T-helper 1 cell treated with Interleukin-12 subunit alpha and Interleukin-12 subunit beta and Interleukin-4 antibody, amounts not matched to agents 30 ng/mL and 1 ng/mL, for 36 hours (primary cell): ENCODE measurements around the gene ZFX. TPM values are rescaled to one million over a fixed set of nuclear protein-coding genes. Genes with fewer than 3 reads are reported as not detected.

Experiments
- intact Hi-C: fragments of 100-400 bp; cut with micrococcal nuclease; formaldehyde crosslinking; loops from one replicate; pipeline ENCODE4 v1.15.1; 2024
- total RNA-seq: library from RNA; stranded (reverse); gene quantifications from 2 replicates; pipeline ENCODE4 v1.2.3, GENCODE V29; 2022

ZFX gene
- total RNA-seq, 1 donor from 2014 or later = 55.2 TPM

- intact Hi-C loops = no loop called here
Measured at GRCh38 chrX:24231641-24232179, 82.2 kb downstream of the ZFX start.

- intact Hi-C loops = no loop called here
Measured at GRCh38 chrX:24232796-24233195, 83.3 kb downstream of the ZFX start.

GRCh38 chrX:24235084-24235710, 85.7 kb downstream of the ZFX start:
- intact Hi-C loops = no loop called here

- intact Hi-C loops = loop anchor here (1.0 to 5.0 kb wide), 2 partner anchors 160 to 335 kb away; partner anchors contain the start of genes APOO and CXorf58
Measured at GRCh38 chrX:24241822-24242648, 92.5 kb downstream of the ZFX start.

GRCh38 chrX:24242649-24243175, 93.2 kb downstream of the ZFX start:
- intact Hi-C loops = loop anchor here (1.0 to 5.0 kb wide), 2 partner anchors 160 to 335 kb away; partner anchors contain the start of genes APOO and CXorf58

- intact Hi-C loops = loop anchor here (5.0 kb wide), 1 partner anchor 336 kb away; the partner anchor contains the start of genes APOO and CXorf58
Measured at GRCh38 chrX:24243188-24243587, 93.7 kb downstream of the ZFX start.

- intact Hi-C loops = loop anchor here (5.0 kb wide), 1 partner anchor 336 kb away; the partner anchor contains the start of genes APOO and CXorf58
Measured at GRCh38 chrX:24243692-24244091, 94.2 kb downstream of the ZFX start.

GRCh38 chrX:24245202-24245601, 95.7 kb downstream of the ZFX start:
- intact Hi-C loops = no loop called here

- intact Hi-C loops = no loop called here
Measured at GRCh38 chrX:24248042-24248441, 98.5 kb downstream of the ZFX start.

- intact Hi-C loops = no loop called here
Measured at GRCh38 chrX:24253030-24253429, 103.5 kb downstream of the ZFX start.

GRCh38 chrX:24253469-24253868, 103.9 kb downstream of the ZFX start:
- intact Hi-C loops = no loop called here

GRCh38 chrX:24257011-24257410, 107.5 kb downstream of the ZFX start:
- intact Hi-C loops = no loop called here

GRCh38 chrX:24259544-24260240, 110.2 kb downstream of the ZFX start:
- intact Hi-C loops = loop anchor here (1.0 to 2.0 kb wide), 6 partner anchors 25 to 885 kb away; no protein-coding TSS in a partner anchor

GRCh38 chrX:24260842-24261550, 111.5 kb downstream of the ZFX start:
- intact Hi-C loops = loop anchor here (1.0 to 2.0 kb wide), 2 partner anchors 24 to 110 kb away; no protein-coding TSS in a partner anchor

GRCh38 chrX:24262309-24262708, 112.8 kb downstream of the ZFX start:
- intact Hi-C loops = no loop called here

- intact Hi-C loops = no loop called here
Measured at GRCh38 chrX:24264383-24264782, 114.9 kb downstream of the ZFX start.
